ENCODE results near the gene SPAG16.

SPAG16 gene

GRCh38 chr2:214077727-214078126 is 793.5 kb downstream of the SPAG16 start:
- H3K4me1 ChIP-seq (ENCODE audit: control insufficient read depth, insufficient read depth, low read length) = no peaks in the 10 kb centered on the region
- CTCF ChIA-PET = interaction anchor here (0.6 kb wide), 1 partner anchor 77 kb away, joined by 3 read pairs; no protein-coding TSS in a partner anchor
- no peak overlapping the region for H3K4me3 ChIP-seq (ENCODE audit: low read depth, low read length)
- no peak overlapping the region for H3K27ac ChIP-seq (ENCODE audit: extremely low read depth, low read depth, low read length)
- POLR2A ChIA-PET = no interaction called here
- H3K36me3 ChIP-seq (ENCODE audit: control insufficient read depth in 2 of 2, insufficient read depth in 1 of 2, low read length in 2 of 2) = no peaks in the 10 kb centered on the region
- TF ChIP-seq ZNF19 (tag by site-specific recombination; IDR thresholded peaks at IDR 0.05; ENCODE audit: low read depth) = no peak
- TF ChIP-seq ZNF433 (tag by site-specific recombination; IDR thresholded peaks at IDR 0.05; ENCODE audit: low read depth) = no peak
- TF ChIP-seq, protein P1, sequence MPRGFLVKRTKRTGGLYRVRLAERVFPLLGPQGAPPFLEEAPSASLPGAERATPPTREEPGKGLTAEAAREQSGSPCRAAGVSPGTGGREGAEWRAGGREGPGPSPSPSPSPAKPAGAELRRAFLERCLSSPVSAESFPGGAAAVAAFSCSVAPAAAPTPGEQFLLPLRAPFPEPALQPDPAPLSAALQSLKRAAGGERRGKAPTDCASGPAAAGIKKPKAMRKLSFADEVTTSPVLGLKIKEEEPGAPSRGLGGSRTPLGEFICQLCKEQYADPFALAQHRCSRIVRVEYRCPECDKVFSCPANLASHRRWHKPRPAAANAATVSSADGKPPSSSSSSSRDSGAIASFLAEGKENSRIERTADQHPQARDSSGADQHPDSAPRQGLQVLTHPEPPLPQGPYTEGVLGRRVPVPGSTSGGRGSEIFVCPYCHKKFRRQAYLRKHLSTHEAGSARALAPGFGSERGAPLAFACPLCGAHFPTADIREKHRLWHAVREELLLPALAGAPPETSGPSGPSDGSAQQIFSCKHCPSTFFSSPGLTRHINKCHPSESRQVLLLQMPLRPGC (tag by site-specific recombination; IDR thresholded peaks at IDR 0.05) = no peak
- no peak for TF ChIP-seq ZNF140 (tag by site-specific recombination; IDR thresholded peaks at IDR 0.05)
- TF ChIP-seq KLF9 (tag by site-specific recombination; IDR thresholded peaks at IDR 0.05; ENCODE audit: low read depth) = no peak
- no peak for TF ChIP-seq ZNF174 (tag by site-specific recombination; IDR thresholded peaks at IDR 0.05)
- no peak for TF ChIP-seq KLF8 (tag by site-specific recombination; IDR thresholded peaks at IDR 0.05)
- no peak for TF ChIP-seq ZNF518A (tag by site-specific recombination; conservative IDR thresholded peaks at IDR 0.05; ENCODE audit: low read depth)
- TF ChIP-seq ZNF658 (tag by site-specific recombination; IDR thresholded peaks at IDR 0.05) = no peak
- no peak for TF ChIP-seq ZNF426 (tag by site-specific recombination; IDR thresholded peaks at IDR 0.05)
- no peak for TF ChIP-seq ZNF501 (tag by site-specific recombination; IDR thresholded peaks at IDR 0.05)
- no peak for TF ChIP-seq SP7 (tag by site-specific recombination; IDR thresholded peaks at IDR 0.05)
- TF ChIP-seq ZNF146 (tag by site-specific recombination; IDR thresholded peaks at IDR 0.05) = no peak
- no peak for TF ChIP-seq SETDB1 (IDR thresholded peaks at IDR 0.05; ENCODE audit: insufficient read length, low read length)
- TF ChIP-seq ZNF266 (tag by site-specific recombination; IDR thresholded peaks at IDR 0.05; ENCODE audit: low read depth) = no peak
- no peak for TF ChIP-seq ZFP41 (tag by site-specific recombination; IDR thresholded peaks at IDR 0.05; ENCODE audit: borderline replicate concordance)
- TF ChIP-seq GLIS2 (tag by site-specific recombination; IDR thresholded peaks at IDR 0.05) = no peak
- no peak for TF ChIP-seq ZNF24 (tag by site-specific recombination; IDR thresholded peaks at IDR 0.05)
- no peak for TF ChIP-seq ZSCAN18 (tag by site-specific recombination; IDR thresholded peaks at IDR 0.05)
- TF ChIP-seq, protein P2, sequence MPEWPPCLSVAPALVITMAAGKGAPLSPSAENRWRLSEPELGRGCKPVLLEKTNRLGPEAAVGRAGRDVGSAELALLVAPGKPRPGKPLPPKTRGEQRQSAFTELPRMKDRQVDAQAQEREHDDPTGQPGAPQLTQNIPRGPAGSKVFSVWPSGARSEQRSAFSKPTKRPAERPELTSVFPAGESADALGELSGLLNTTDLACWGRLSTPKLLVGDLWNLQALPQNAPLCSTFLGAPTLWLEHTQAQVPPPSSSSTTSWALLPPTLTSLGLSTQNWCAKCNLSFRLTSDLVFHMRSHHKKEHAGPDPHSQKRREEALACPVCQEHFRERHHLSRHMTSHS (tag by site-specific recombination; IDR thresholded peaks at IDR 0.05) = no peak
- H3K9me3 ChIP-seq (ENCODE audit: control insufficient read depth, insufficient read depth, low read depth, low read length) = no peaks in the 10 kb centered on the region
